GM12864 (cell line): Measurements from ENCODE around the gene SCN11A.

Experiments used
- DNase-seq: peaks from one replicate; pipeline ENCODE4 v3.0.0-alpha.2; 2011; ENCODE audit warnings: low read depth
- H3K4me3 ChIP-seq: 2 replicates; pipeline ENCODE4 v1.5.1; 2011; ENCODE audit warnings: mild to moderate bottlenecking, low read depth, low read length, control low read depth
- CTCF ChIP-seq: IDR thresholded peaks from 2 replicates; pipeline ENCODE4 v1.5.1; 2011; ENCODE audit warnings: low read depth, mild to moderate bottlenecking, moderate library complexity, low read length, control low read depth, inconsistent platforms; ENCODE audit errors: missing control alignments

SCN11A gene

GRCh38 chr3:39011191-39011736 lies 40.5 kb downstream of the SCN11A start:
- DNase-seq, result no peak

GRCh38 chr3:39005295-39005694 lies 46.4 kb downstream of the SCN11A start:
- H3K4me3 ChIP-seq, result no peak overlapping the region
- no peak for TF ChIP-seq CTCF
- no peak for DNase-seq

More at GRCh38 chr3:39011191-39011736, 40.5 kb downstream of the SCN11A start:
- H3K4me3 ChIP-seq, result no peak overlapping the region
- TF ChIP-seq CTCF, result no peak
